C4-2B (cell line): ENCODE measurements around the gene KIAA0825.

Experiments
- ZFX ChIP-seq: fragments of 450-650 bp; IDR thresholded peaks from 2 replicates; pipeline ENCODE4 v1.6.1; 2017
- TF ChIP-seq, protein P1 (sequence below): fragments of 450-650 bp; conservative IDR thresholded peaks from 2 replicates; pipeline ENCODE4 v1.5.1; 2017; ENCODE audit warnings: mild to moderate bottlenecking

DNA sequence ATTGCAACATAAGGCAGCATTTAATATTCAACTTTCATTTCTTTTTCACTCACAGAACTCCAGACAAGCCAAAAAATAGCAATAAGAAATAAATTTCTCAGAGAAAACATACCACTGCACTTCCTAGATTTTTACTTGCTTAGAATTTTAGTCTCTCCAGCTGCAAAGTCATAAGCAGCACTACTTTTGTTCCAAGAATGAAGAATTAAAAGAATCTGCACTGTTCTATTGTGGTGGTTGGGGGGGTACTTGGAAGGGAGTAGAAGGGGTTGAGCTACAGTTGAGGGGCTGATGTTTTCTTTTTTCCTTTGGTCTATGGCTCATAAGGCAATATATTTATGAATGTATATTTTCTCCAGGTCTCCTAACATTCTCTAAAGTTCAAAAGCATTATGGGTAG is 144.5 kb downstream of the KIAA0825 start:
- TF ChIP-seq, protein P1, sequence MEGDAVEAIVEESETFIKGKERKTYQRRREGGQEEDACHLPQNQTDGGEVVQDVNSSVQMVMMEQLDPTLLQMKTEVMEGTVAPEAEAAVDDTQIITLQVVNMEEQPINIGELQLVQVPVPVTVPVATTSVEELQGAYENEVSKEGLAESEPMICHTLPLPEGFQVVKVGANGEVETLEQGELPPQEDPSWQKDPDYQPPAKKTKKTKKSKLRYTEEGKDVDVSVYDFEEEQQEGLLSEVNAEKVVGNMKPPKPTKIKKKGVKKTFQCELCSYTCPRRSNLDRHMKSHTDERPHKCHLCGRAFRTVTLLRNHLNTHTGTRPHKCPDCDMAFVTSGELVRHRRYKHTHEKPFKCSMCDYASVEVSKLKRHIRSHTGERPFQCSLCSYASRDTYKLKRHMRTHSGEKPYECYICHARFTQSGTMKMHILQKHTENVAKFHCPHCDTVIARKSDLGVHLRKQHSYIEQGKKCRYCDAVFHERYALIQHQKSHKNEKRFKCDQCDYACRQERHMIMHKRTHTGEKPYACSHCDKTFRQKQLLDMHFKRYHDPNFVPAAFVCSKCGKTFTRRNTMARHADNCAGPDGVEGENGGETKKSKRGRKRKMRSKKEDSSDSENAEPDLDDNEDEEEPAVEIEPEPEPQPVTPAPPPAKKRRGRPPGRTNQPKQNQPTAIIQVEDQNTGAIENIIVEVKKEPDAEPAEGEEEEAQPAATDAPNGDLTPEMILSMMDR = no peak
- TF ChIP-seq ZFX = no peak
